ENCODE measurements around the gene KRT14. TPM values are rescaled to one million over a fixed set of nuclear protein-coding genes. Genes with fewer than 3 reads are reported as not detected.
"Not testable (repeated sequence)": the region's sequence is repeated elsewhere in the genome, so short reads cannot be mapped to it uniquely, and the experiment has no call there.

Gene KRT14
- total RNA-seq, 3 donors from 2014 or later, result 0.80 to 692 (median 388) TPM

DNA sequence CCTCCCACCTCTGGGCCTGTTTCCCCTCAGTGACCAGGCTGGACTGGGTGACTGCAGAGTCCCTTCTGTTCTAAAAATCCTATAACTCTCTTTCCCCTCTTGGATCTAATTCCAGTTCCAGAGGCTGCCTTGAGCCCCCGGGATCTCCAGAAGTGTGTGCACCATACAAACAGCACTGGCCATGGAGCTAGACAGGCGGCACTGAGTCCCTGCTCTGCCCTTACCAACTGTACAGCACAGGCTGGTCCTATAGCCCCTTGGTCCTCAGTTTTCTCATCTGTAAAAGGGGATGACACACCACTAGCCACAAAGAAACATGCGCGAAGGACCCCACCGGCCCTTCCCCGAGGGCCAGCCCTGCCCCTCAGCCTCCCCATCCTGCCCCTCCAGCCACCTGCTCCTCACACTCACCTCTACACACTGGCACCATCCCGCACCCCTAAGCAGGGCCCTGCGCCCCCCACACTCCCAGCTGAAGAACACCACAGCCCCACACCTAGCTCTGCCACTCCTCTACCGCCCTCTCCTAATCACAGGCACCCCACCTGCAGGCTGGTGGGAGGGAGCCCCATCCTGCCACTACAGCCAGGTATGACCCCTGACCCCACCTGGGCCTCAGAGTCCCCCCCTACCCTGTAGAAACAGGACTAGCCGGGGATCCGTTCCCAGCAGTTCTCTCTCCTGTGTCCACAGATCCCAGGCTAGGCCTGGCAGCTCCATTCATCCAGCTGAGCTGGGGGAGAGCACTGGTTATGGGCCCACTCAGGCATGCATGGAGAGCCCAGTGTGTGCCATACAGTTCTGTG is 26.8 kb upstream of the KRT14 start:
- TF ChIP-seq POLR2AphosphoS5 (IDR thresholded peaks at IDR 0.05), result no peak
- TF ChIP-seq POLR2A (IDR thresholded peaks at IDR 0.05), result no peak
- TF ChIP-seq, protein P1, sequence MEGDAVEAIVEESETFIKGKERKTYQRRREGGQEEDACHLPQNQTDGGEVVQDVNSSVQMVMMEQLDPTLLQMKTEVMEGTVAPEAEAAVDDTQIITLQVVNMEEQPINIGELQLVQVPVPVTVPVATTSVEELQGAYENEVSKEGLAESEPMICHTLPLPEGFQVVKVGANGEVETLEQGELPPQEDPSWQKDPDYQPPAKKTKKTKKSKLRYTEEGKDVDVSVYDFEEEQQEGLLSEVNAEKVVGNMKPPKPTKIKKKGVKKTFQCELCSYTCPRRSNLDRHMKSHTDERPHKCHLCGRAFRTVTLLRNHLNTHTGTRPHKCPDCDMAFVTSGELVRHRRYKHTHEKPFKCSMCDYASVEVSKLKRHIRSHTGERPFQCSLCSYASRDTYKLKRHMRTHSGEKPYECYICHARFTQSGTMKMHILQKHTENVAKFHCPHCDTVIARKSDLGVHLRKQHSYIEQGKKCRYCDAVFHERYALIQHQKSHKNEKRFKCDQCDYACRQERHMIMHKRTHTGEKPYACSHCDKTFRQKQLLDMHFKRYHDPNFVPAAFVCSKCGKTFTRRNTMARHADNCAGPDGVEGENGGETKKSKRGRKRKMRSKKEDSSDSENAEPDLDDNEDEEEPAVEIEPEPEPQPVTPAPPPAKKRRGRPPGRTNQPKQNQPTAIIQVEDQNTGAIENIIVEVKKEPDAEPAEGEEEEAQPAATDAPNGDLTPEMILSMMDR (IDR thresholded peaks at IDR 0.05), result no peak
- Histone ChIP-seq H3K4me1 (no peaks in the 10 kb centered on the region), H3K36me3 (no peaks in the 10 kb centered on the region), H3K4me3 (no peak overlapping the region), H3K27ac (peak overlapping the region; percentile 79 to 85), H3K9me3 (no peaks in the 10 kb centered on the region), H3K27me3 (no peaks in the 10 kb centered on the region)
- DNase-seq (ENCODE audit: low spot score in 2 of 2), result no peak
- intact Hi-C loops (cut with DNase I; ENCODE audit: low total_unique reads), result no loop called here

DNA sequence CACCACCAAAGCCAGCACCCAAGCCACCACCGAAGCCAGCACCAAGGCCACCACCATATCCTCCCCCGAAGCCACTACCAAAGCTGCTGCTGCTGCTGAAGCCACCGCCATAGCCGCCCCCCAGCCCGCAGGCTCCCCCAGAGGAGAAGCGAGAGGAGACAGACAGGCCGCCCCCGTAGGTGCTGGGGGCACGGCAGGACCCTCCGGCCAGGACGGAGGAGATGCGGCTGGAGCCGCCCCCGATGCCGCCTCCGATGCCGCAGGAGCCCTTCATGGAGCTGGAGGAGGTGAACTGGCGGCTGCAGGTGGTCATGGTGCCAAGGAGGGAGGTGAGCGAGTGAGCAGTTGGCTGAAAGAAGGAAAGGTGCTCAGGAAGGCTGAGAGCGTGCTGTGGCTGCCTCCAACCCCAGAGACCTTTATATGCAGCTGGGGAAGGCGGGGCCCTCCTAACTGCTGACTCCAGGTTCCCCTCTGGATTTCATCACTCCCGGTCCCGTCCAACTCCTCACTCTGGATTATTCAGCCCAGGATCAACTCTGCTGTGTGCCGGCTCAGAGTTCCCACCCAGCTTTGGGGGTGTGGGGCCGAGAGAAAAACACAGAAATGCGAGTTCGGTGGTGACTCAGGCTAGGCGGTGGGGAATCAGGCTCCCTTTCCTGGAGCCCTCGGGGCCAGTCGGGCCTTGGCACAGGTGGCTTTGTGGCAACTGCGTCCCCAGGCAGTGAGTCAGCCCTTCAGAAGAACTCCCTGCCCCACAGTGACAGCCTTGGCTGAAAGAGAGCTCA is 25.9 kb upstream of the KRT14 start, which contains the start of gene KRT16:
Gene KRT16 (minus strand): TSS at position 392 of the 785 bp plus-strand sequence. CDS start 79 bp downstream, at position 313.
- DNase-seq (ENCODE audit: low spot score in 2 of 2), result peak; percentile 72 to 88
- intact Hi-C loops (cut with DNase I; ENCODE audit: low total_unique reads); H3K36me3 ChIP-seq; H3K9me3 ChIP-seq; H3K4me1 ChIP-seq; H3K27me3 ChIP-seq: not testable (repeated sequence)
- Histone ChIP-seq H3K27ac (peak within 1 kb of the TSS; percentile 79 to 85), H3K4me3 (peak within 1 kb of the TSS in 2 of 3 donors; percentile 22 to 37)
- peak in 1 of 3 donors; percentile 29 for TF ChIP-seq POLR2AphosphoS5 (IDR thresholded peaks at IDR 0.05)

DNA sequence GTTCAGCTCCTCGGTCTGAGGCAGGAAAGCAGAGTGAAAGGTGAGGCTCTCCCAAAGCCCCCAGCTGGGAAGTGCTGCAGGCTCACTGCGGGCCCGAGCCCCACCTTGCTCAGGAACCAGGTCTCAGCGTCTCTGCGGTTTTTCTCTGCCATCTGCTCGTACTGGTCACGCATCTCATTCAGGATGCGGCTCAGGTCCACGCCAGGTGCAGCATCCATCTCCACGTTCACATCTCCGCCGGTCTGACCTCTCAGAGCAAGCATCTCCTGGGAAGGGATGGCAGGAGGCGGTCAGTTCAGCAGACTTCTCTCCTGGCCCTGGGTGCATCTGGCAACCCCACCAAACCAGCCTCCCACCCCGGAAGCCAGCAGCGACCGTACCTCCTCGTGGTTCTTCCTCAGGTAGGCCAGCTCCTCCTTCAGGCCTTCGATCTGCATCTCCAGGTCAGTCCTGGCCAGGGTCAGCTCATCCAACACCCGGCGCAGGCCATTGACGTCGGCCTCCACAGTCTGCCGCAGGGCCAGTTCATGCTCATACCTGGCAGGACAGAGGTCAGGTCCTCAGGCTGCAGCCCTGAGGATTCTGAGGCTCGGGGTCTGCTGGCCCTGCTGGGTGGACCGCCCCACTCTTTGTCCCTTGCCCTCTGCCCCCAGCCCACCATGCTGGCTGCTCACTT is 24.4 kb upstream of the KRT14 start:
- Histone ChIP-seq H3K27ac (no peak overlapping the region), H3K27me3 (no peaks in the 10 kb centered on the region), H3K4me3 (no peak overlapping the region), H3K36me3 (no peaks in the 10 kb centered on the region), H3K9me3 (no peaks in the 10 kb centered on the region), H3K4me1 (no peaks in the 10 kb centered on the region)
- DNase-seq (ENCODE audit: low spot score in 2 of 2), result no peak
- intact Hi-C loops (cut with DNase I; ENCODE audit: low total_unique reads), result no loop called here
- TF ChIP-seq, protein P1 (IDR thresholded peaks at IDR 0.05), result no peak
- TF ChIP-seq POLR2AphosphoS5 (IDR thresholded peaks at IDR 0.05) (no peak), POLR2A (IDR thresholded peaks at IDR 0.05) (no peak)

DNA sequence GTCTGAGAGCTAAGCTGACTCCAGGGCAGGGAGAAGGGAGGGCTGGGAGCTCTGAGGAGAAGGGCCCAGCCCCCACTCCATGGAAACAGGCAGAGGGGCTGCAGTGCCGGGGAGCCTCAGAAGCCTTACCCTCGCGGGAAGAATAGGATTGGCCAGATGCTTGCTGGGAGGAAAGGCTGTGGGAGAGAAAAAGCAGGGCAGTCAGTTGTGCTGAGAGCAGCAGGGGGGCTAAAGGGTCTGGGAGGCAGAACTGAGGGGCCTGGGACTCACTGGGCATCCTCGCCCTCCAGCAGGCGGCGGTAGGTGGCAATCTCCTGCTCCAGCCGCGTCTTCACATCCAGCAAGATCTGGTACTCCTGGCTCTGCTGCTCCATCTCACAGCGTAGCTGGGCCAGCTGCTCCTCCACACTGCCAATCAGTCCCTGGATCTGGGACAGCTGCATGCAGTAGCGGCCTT is 23.4 kb upstream of the KRT14 start:
- H3K27ac ChIP-seq; H3K4me3 ChIP-seq; DNase-seq (ENCODE audit: low spot score in 2 of 2); H3K36me3 ChIP-seq; H3K9me3 ChIP-seq; intact Hi-C loops (cut with DNase I; ENCODE audit: low total_unique reads); H3K4me1 ChIP-seq; H3K27me3 ChIP-seq: not testable (repeated sequence)

DNA sequence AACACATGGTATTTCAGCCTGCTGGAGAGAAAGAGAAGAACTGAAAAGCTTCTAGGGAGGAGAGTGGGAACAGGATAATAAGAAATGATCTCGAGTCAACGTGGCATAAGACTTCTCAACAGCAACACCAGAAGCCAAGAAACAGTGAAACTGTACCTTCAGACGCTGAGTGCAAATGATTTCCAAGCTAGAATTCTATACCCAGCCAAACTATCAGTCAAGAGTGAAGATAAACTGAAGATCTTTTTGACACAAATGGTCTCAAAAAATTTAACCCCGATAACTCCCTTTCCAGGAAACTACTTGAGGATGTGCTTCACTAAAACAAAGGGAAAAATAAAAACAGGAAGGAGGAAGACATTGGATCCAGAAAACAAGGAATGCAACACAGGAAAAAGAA is 20.2 kb upstream of the KRT14 start:
- not testable (repeated sequence) for H3K36me3 ChIP-seq; H3K4me3 ChIP-seq; H3K27me3 ChIP-seq; H3K4me1 ChIP-seq; DNase-seq (ENCODE audit: low spot score in 2 of 2); H3K27ac ChIP-seq; H3K9me3 ChIP-seq
- intact Hi-C loops (cut with DNase I; ENCODE audit: low total_unique reads), result loop anchor here (1.0 kb wide), 1 partner anchor 20 kb away; no protein-coding TSS in a partner anchor

DNA sequence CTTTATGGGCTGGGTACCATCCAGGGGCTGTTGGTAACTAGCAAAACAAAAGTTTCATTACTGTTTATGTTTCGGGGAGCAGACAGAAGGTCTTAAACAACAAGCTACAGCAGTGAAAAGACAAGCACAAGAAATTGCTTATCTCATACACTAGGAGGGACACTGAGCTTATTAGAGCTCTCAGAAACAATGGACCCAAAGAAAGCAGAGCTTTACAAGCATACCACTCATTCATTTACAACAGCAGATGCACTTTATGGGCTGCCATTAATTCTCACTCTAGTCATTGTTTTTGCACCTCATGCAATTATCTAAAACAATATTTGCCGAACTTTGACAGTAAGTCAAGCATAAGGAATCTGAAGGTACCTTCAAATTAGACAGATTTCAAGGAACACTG is 15.8 kb upstream of the KRT14 start:
- Histone ChIP-seq H3K4me1 (no peaks in the 10 kb centered on the region), H3K27me3 (no peaks in the 10 kb centered on the region), H3K9me3 (no peaks in the 10 kb centered on the region), H3K4me3 (no peak overlapping the region), H3K36me3 (no peaks in the 10 kb centered on the region), H3K27ac (no peak overlapping the region)
- DNase-seq (ENCODE audit: low spot score in 2 of 2), result no peak
- no peak for TF ChIP-seq POLR2AphosphoS5 (IDR thresholded peaks at IDR 0.05)
- no peak for TF ChIP-seq POLR2A (IDR thresholded peaks at IDR 0.05)
- TF ChIP-seq, protein P1 (IDR thresholded peaks at IDR 0.05), result no peak
- intact Hi-C loops (cut with DNase I; ENCODE audit: low total_unique reads), result loop anchor here (5.0 kb wide), 1 partner anchor 1870 kb away; the partner anchor contains the start of gene MIEN1
